ENCODE measurements around the gene IGF1.
A peak's percentile ranks its signal among the peaks of the same experiment; 100 is the strongest.
"Not testable (repeated sequence)": the region's sequence is repeated elsewhere in the genome, so short reads cannot be mapped to it uniquely, and the experiment has no call there.

The IGF1 gene

DNA sequence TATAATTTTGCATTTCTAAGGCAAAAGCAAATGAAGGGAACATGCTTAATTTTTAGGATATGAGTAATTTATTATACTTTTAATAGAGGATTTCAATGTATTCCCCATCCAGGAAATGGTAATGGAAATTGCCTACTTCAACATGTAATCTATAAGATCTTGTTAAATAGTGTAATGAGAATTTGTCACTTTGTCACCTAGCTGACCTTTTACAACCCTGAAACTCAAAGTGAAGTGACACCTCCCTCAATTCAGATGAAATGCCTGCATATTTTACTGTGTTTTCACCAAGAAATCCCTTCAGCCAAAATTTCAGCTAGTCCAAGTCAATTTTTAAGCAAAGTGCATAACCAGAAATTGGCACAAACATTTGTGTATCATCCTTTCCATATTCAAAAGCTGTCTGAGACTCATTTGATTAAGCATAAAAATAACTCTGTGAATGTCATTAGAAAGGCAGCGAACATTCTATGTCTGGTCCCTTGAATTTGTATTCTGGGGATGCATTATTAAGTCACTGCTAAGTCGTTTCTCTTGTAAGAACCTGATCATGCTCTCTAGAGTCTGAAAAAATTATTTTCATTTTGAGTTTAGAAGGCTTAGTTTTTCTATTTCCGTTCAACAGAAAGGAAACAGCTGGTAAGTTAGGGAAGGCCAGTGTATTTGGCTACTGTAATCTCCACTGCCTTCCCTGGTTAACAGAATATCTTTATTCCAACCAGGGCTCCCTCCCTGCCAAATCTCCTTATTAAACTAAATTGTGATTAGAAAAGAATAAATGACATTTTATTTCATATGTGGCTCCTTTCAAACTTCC lies 100.8 kb downstream of the IGF1 start:
- no peak for DNase-seq (ENCODE audit: low read depth)

DNA sequence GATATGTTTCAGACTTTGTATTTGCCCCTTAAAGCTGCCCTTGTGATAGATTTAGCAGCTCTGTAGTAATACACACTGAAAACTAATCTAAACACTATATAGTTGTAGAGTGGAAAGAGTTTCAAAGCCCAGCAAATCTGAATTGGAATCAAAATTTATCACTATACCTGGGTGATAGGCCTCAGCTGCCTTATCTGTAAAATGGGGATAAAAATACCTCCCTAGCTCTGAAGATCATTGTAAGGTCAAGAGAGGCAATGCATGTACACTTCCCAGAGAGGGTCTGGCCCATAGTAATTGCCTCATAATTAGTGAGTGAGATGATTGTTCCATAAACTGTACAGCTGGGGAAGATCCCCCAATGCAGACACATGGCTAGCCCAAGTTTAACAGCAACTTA lies 103.6 kb downstream of the IGF1 start:
- DNase-seq (ENCODE audit: low read depth): no peak

DNA sequence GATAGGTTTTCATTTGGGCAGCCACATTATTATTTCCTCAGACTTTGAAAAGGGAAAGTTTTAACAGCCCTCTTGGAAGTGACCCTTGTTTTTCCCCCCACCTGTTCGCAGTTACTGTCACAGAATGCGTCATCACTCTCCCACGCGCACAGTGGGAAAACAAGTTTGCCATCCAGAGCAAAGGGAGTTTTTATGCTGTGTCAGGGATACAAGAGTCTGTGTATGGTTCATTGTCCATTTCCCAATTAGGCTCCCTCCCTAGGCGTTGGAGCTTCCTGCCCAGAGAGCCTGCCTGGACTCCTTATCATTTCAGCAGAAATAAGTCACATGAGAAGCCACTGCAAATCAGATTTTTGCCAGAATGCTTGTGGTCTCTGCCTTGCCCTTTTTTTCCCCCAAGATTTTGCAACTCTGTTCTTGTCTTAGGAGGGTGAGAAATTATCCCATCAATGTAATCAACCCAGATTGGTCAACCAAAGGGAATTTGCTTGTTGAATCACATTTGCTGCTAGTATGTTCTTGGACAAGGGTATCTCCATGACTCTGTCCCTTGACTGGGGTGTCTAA lies 104.1 kb downstream of the IGF1 start:
- no peak for DNase-seq (ENCODE audit: low read depth)

DNA sequence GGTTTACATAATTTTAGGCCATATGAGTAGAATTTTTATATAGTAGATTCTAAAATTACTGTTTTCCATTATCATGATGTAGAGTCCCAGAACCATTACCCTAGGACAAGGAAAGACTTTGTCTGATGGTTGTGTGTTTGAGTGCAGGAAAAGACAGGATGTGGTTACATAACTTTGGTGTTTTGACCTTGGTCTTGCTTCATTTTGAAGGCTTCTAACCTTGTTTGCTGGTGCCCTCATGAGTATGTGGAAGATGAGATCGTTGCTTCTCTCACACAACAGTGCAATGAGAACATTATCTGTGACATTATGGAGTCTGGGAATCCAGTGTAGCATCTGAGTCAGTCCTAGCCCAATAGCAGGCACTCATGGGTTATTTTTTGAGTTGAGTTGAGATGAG lies 106.2 kb downstream of the IGF1 start:
- no peak for DNase-seq (ENCODE audit: low read depth)

DNA sequence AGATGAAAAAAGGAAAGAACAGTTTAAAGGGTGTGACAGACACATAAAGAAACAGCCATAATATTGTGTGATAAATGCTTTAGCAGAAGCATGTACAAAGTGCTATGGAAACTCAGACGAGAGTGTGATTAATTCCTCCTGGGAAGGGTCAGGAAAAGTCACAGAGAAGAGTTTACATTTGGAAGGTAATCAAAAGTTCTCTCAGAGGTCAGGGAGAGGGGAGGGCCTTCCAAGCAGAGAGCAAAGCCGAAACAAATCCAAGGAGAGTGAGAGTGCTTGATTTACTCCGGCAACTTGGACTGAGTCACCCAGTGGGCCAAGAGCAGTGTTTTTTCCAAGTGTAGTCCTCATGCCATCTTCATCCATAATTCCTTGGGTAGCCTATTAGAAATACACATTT lies 108.3 kb downstream of the IGF1 start:
- no peak for DNase-seq (ENCODE audit: low read depth)

DNA sequence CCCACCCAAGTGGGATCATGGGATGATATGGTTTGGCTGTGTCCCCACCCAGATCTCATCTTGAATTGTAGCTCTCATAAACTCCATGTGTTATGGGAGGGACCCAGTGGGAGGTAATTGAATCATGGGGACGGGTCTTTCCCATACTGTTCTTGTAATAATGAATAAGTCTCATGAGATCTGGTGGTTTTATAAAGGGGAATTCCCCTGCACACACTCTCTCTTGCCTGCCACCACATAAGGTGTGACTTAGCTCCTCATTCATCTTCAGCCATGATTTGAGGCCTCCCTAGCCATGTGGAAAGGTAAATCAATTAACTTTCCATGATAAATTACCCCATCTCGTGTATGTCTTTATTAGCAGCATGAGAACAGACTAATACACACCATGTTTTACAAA lies 109.2 kb downstream of the IGF1 start:
- no peak for DNase-seq (ENCODE audit: low read depth)

DNA sequence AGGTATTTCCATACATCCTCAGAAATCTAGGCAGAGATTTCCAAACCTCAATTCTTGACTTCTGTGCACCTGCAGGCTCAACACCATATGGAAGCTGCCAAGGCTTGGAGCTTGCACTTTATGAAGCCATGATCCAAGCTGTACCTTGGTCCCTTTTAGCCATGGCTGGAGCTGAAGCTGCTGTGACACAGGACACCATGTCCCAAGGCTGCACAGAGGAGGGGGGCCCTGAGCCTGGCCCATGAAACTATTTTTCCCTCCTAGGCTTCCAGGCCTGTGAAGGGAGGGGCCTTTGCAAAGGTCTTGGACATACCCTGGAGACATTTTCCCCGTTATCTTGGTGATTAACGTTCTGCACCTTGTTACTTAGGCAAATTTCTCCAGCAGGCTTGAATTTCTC lies 110.5 kb downstream of the IGF1 start:
- DNase-seq (ENCODE audit: low read depth): no peak

DNA sequence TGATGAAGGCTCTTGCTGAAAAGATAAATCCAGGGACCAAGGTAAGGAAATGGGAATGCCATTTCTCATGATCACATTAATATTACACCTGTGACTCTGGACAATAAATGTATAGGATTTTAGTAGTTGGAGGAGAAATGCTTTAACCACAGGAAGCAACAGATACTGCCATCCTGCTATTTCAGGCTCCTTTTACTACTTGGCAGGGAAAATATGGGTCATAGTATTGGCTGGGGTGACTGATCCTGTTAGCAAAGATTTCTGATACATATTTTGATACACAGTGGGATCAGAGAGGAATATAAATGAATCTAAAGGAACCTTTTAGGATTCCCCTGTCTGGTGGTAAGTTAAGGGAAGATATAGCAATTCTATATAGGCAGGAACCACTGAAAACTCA lies 115.0 kb downstream of the IGF1 start:
- DNase-seq (ENCODE audit: low read depth): no peak

DNA sequence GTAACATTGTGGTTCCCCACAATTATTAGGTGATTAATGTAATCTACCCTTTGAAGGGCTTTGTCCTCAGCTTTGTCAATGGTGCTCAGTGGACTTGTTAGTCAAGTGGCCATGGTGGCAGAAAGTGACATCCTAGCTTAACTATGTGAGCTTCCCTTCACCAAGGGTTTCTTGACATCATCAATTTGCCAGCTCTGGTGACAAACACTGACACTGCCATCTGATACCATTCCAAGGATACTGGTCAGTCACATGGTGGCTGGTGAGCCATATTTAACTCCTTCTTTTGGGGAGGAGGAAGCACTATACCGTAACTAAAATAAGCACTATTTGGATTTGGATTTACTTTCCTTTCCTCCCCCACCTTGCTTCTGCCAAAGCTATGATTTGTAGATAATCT lies 115.7 kb downstream of the IGF1 start:
- DNase-seq (ENCODE audit: low read depth): no peak

DNA sequence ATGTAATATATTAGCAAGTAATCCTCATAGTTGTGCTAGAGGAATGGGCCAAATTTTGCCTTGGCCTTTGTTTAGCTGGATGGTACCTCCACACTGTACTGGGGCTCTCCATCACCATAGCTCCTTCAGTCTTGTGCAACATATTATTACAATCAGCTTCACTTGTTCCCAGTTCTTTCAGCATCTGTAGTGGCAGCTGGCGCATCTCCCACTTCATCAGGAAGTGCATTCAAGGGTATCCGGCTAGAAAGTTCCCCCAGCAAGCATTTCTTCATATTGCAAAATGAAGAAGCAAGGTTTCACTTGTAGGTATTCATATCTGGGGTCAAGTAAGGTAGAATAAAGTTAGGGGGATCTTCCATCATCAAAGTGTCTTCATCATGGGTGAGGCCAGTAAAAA lies 123.7 kb downstream of the IGF1 start:
- no peak for DNase-seq (ENCODE audit: low read depth)

DNA sequence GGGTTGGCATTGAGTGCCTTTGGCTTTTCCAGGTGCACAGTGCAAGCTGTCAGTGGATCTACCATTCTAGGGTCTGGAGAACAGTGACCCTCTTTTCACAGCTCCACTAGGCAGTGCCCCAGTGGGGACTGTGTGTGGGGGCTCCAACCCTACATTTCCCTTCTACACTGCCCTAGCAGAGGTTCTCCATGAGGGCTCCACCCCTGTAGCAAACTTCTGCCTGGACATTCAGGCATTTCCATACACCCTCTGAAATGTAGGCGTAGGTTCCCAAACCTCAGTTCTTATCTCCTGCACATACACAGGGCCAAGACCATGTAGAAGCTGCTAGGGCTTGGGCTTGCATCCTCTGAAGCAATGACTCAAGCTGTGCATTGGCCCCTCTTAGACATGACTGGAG lies 126.1 kb downstream of the IGF1 start:
- DNase-seq (ENCODE audit: low read depth): not testable (repeated sequence)

DNA sequence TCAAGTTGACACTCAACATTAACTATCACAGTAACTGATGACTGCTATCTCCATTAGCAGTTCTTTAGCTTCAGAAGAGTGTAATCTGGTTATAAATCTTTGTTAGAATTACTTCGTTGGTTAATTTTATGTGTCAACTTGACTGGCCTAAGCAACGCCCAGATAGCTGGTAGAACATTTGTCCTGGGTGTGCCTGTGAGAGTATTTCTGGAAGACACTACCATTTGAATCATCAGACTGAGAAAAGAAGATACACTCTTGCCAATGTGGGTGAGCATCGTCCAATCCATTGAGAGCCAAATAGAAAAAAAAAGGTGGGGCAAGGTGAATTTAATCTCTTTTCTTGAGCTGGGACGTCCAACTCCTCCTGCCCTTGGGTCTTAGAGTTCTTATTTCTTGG lies 129.0 kb downstream of the IGF1 start:
- no peak for DNase-seq (ENCODE audit: low read depth)

DNA sequence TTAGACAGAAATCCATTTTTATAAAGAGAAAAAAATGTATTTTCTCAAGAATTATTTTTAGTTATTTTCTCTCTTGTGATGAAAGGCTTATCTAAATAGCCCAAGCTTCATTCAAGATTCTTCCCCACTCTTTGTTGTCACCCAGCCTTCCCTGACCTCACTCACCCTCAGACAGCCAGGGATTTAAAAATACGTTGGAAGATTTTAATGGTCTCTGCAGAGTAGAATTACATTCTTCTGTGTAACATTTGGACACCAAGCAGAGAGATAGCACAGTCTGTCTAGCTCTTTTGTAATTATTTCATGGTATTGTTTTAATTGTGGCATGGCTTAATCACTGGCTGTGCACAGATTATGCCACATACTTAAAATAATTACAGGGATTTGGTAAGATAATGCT lies 130.3 kb downstream of the IGF1 start:
- DNase-seq (ENCODE audit: low read depth): no peak

DNA sequence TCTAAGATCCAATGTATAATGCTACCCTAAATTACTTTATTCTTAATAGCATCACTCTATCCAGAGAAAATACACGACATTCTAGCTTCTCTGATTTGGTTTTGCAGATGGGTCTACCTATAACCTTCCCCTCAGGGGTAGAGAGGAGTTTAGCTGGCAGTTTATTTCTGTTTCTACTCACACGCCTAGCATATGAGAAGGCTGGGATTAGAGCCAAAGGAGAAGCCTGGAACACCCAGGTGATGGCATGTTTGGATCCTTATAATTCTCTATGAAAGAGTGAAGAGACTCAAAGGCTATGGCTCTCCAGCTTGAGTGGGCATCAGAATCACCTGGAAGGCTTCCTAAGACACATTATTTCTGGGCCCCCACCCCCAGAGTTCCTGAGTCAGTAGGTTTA lies 131.3 kb downstream of the IGF1 start:
- DNase-seq (ENCODE audit: low read depth): no peak

DNA sequence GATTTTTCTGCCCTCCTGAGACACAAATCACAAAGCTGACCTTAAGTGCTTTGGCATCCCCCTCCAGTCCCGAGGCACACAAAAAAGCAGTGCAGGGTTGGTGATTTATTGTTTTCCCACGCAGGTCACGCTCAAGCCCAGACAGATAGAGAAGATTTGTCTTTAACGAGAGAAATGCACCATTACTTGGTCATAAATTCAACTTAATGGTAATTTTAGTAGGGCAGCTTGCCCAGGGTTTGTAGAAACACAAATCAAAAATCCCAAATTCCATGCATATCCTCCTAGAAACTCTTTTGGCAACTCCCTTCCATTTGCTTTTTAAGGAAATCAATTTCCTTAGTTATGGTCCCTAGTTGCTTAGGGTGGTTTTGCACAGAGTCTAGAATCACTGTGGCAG lies 132.6 kb downstream of the IGF1 start:
- peak; percentile 14 for DNase-seq (ENCODE audit: low read depth)
